HG02973 (cell line): ENCODE data around the gene TARBP1.
A peak's percentile ranks its signal among the peaks of the same experiment; 100 is the strongest.
"Not testable (repeated sequence)": the region's sequence is repeated elsewhere in the genome, so short reads cannot be mapped to it uniquely, and the experiment has no call there.

Experiments used
- ATAC-seq: cut with Tn5 transposase; IDR thresholded peaks from one replicate; pipeline ENCODE4 v1.9.1; 2021; ENCODE audit warnings: moderate library complexity; ENCODE audit not compliant: unreplicated experiment

Gene TARBP1

DNA sequence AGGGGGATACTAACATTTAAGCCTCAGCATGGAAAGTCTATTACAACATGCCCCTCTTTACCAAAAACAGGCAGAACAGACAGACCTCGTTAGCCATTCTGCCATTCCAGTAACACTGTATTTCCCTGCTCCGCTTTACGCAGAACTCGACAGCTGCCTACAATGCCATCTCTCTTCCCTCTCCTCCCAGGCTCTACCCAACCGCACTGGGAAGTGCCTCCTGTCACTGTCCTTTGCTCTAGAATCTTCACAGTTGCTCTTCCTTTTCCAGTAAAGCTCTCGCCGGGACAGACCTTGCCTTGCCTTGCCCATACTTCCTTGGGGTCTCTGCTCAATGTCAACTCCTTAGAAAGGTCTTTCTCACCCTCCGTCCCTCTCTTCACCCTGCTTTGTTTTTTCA is 82.9 kb downstream of the TARBP1 start:
- ATAC-seq: no peak

DNA sequence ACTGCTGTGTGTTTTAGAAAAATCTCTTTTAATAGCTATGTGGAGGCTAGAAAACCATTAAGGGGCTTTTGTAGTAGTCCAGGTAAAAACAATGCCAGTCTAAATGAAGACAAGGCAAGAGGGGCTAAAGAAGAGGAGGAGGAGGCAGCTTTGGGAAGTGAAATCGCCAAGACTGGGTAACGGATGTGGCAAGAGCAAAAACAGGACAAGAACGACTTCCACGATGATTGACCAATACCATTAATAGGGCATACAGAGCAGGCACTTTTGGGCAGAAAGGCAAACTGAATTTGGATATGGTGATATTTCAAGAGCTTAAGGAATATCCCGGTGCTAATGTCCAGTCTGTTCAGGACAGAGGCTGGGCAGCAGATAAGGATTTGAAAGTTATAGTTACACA is 83.7 kb downstream of the TARBP1 start:
- ATAC-seq: no peak

DNA sequence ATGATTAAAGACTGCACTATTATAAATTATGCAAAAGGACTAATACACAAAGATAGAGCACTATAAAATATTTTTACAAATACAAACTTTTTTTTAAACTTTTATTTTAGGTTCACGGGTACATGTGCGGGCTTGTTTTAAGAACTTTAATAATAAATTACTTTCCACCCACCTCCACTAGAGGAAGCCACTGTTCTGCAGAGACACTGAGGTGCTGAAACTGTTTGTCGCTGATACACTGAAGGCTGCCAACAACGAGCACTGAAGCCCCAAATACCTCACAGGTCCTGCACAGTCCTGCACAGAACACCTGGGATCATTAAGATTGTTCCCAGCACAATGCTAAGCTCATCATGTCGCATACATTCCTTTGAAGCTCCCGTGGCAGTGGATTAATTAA is 85.8 kb downstream of the TARBP1 start:
- ATAC-seq: no peak

DNA sequence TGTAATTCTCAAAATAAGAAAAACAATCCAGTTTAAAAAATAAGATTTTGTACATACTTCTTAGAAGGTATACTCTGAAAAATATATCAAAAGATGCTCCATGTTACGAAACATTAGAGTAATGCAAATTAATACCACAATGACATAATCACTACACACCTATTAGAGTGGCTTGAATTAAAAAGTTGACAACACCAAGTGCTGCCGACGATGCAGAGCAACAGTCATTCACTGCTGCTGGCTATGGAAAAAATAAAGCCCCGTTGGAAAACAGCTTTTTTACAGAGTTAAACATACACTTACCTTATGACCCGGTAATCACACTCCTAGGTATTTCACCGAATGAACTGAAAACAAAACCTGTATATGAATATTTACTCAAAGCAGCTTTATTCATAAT is 90.9 kb downstream of the TARBP1 start:
- ATAC-seq: no peak

DNA sequence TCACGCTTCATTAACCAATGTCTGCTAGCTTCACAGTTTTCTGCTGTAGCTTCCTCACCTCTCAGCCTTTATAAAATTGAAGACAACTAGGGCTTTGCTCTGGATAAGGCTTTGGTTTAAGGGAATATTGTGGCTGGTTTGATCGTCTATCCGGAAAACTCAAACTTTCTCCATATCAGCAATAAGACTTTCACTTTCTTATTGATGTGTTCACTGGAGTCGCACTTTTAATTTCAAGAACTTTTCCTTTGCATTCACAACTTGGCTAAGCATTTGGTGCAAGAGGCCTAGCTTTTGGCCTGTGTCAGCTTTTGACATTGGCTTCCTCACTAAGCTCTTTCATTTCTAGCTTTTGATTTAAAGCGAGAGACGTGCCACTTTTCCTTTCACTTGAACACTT is 92.9 kb downstream of the TARBP1 start:
- no peak for ATAC-seq

DNA sequence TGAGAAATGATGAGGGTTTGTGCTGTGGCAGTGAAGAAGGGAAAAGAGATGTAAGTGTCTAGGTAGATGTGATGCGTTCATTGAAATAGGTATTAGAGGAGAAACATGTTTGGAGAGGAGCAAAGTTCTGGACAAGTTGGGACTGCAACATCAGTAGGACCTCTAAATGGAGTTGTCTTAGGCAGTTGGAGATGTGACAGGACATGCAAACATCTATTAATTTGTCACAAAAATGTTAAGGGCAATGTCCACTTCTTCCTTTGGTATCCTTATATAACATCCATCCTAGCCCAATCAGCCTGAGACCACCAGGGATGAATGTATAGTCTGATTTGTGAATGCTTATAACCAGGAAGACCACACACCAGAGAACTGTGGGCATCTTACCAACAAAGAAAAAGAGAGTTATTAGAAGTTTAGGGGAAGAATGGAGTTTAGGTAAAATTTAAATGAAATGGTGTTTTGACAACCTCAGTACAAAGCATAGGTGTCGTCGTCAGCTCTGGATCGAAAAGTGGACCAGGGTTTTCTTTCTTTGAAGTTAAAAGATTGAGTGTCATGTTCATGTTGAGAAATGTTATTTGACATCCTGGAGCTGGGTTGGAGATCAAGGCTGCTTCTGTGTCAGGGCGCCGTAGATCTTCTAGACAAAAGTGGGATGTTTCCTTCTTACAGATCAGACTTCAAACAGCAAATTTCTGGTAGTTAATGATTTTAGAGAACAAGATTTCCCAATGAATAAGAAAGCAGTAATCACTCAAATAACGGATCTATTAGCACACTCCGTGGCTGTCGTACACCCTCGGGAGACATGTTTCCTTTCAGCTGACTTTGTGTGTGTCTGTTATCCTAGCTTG is 97.1 kb downstream of the TARBP1 start:
- ATAC-seq: no peak

DNA sequence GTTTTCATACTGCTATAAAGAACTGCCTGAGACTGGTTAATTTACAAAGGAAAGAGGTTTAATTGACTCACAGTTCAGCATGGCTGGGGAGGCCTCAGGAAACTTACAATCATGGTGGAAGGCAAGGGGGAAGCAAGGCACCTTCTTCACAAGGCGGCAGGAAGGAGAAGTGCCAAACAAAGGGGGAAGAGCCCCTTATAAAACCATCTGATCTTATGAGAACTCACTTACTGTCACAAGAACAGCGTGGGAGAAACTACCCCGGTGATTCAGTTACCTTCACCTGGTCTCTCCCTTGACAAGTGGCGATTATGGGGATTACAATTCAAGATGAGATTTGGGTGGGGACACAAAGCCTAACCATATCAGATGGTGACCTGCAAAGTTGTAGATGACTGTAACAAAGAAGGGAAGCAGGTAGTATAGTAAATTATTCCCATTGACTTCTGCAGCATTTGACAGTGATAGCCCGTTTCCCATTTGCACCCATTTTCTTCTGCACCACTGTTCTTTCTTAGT is 99.3 kb downstream of the TARBP1 start:
- not testable (repeated sequence) for ATAC-seq

DNA sequence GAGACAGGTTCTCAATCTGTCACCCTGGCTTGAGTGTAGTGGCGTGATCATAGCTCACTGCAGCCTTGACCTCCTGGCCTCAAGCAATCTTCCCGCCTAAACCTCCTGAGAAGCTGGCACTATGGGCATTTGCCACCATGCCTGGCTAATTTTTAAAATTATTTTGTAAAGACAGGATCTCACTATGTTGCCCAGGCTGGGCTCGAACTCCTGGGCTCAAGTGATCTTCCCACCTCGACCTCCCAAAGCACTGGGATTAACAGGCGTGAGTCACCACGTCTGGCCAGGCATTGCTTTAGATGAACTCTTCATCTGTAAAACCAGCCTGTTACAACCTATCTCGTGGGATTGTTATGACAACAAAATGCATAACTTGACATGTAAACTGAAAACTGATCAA is 103.3 kb downstream of the TARBP1 start:
- ATAC-seq: no peak

DNA sequence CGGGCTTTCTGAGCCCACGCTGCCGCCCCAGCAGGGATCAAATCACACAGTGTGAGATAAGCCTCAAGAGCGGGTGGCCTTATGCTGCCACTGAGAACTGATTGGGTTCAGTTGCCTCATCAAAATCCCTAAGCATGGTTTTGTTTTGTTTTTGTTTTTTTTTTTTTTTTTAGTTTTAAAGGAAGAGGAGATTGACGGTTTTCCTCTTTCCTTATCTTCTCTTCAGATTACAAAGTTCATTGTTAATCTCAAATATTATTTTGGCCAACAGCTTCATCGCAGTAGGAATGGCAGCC is 105.1 kb downstream of the TARBP1 start:
- peak; percentile 21 for ATAC-seq

DNA sequence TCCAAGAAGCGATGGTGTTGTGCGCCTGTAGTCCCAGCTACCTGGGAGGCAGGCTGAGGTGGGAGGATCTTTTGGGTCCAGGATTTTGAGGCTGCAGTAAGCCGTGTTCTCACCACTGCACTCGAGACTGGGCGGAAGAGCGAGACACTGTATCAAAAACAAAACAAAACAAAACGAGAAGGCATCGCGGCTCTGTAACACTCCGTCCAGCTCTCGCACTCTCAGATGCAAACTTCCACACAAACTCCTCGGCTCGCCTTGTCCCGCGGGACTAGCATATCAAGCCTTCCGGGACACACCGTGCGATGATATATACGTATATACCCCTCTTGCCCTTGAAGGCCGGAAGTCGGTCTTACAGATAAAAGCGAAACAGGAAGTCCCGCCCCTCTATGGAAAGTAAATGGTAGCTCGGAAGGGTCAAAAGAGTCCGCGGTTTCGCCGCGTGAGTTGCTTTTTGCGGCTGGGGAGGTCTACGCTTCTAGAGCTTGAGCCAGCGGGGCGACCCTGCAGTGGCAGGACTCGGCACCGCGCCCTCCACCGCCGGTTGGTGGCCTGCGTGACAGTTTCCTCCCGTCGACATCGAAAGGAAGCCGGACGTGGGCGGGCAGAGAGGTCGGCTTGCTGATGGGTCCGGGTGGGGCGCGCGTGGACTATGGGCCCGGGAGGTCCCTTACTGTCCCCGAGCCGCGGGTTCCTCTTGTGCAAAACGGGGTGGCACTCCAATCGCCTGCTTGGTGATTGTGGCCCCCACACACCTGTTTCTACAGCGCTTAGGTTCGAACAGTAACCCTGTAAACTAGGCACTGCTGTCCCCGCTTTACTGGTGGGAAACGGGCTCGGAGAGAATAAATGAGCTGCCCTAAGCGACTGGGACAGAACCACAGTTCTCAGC is 105.7 kb downstream of the TARBP1 start, which contains the start of gene COA6:
Gene COA6, plus strand, starts transcription at position 393 of the 895 bp plus-strand sequence. Its CDS starts 11 bp downstream, at position 404.
- peak; percentile 95 for ATAC-seq

DNA sequence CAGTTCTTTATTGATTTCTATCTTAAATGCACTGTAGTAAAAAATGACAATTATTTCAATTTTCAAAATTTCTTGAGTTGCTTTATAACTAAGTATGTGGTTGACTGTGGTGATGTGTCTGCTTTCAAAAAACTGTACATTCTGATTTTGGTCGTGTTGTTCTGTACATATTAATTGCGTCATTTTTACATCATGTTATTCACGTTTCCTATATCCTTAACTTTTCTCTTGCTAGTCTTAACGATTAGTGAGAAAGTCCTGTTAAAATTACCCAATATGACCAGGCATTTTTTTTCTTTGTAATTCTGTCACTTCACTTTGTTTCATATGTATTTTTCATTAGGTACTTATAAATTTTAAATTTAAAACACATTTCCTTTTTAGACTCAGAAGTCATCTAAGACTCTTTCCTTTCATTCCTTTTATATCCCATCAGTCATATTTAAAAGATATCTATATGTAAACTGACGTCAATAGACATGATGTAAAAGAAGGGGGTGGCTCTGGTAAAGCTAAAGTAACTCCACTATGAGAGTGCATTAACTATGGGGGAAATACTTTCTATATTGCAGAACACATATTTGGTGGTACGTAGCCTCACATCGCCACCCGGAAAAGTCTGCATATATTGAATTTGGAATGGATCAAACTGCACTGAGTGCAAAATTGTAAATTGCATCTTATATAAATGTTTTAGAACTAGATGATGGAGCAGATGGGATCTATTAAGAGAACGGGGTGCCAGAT is 106.8 kb downstream of the TARBP1 start:
- no peak for ATAC-seq

DNA sequence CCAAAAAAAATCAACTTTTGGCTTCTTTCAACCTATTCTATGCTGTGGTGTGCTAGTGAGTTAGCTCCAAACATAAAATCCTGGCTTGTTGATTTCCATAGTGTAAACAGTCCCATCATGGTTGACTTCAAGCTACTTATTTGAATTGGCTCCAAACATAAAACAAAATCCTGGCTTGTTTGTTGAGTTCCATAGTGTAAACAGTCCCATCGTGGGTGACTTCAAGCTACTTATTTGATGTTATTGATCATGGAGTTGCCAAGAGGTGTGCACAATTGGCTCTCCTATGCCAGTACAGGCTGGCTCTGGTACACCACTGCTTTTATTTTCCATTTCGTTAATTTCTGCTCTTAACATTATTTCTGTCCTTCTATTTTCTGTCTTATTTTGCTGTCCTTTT is 107.6 kb downstream of the TARBP1 start:
- ATAC-seq: no peak

DNA sequence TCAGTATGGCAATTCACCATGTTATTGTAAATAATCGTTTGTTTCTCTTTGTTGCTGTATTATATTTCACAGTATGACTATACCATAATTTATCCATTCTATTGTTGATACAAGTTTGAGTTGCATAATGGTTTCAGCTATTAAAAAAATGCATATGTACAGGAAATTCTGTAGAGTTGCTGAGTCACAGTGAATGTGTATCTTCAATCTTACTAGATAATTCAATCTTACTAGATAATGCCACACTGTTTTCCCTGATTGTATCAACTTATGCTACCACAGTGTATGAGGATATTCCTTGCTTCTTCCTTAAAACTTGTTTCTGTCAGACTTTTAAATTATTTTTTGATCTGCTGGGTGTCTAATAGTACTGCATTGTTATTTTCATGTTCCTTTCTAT is 109.2 kb downstream of the TARBP1 start:
- ATAC-seq: no peak

DNA sequence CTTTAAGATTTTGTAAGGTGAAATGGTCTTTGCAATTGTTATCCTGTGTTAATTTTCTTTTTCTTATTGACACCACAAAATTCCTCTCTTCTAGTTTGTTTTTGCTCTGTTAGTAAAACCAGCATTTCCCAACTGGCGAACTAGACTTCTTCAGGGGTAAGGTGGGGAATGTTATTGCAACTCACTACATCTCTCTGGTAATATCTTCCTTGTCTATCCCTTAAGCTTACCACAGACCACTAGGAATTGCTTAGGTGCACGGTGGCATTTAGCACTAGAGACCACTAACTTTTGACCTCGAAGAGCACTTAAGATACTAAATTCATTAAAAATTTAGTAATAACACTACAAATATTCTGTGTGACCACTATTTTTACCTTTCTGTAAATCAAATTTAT is 109.9 kb downstream of the TARBP1 start:
- no peak for ATAC-seq

DNA sequence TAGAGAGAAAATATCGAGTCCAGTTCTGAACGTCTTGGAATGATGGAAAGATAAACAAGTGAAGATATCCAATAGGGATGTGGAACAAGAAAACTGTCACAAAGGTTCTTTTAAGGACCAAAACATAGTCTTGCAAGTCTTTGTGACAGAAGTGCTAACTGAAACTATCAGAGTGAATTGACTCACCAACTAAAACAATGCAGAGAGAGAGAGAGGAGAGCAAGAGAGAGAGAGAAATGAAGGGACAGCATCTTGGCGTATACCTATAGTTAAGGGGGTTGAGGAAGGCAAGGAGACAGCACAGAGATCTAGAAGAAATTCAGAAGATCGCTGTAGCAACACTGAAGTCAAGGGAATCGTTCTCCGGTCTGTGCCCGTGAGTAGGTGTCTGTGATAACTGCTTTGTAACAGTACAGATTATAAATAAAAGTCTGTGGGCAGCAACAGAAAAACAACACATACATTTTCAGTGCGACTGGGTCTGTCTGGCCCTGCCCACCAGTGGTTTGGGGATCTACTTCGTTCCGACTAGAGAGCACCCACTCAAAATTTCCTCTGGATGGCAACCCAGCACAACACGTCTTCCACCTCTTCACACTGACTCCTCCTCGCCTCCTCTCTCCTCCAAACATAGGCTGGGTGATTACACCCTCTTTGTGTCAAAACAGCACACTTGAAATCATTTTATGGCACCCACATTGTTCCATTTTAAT is 110.5 kb downstream of the TARBP1 start:
- no peak for ATAC-seq

DNA sequence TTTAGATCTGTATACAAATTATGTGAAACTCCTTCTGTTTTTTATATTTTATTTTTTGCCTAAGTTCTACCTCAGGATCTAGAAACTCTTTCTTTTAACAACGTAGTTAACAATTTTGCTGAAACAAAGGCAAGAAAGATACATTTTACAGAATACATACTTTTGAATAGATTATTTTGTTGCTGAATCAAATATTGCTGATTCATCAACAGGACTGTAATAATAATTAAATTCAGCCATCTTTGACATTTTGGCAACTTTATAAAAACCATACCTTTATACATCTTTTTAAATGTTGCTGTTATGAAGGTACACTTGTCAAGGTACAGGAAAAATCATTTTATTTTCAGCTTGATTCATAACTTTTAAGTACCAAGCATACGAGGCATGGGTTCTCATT is 116.4 kb downstream of the TARBP1 start:
- no peak for ATAC-seq

DNA sequence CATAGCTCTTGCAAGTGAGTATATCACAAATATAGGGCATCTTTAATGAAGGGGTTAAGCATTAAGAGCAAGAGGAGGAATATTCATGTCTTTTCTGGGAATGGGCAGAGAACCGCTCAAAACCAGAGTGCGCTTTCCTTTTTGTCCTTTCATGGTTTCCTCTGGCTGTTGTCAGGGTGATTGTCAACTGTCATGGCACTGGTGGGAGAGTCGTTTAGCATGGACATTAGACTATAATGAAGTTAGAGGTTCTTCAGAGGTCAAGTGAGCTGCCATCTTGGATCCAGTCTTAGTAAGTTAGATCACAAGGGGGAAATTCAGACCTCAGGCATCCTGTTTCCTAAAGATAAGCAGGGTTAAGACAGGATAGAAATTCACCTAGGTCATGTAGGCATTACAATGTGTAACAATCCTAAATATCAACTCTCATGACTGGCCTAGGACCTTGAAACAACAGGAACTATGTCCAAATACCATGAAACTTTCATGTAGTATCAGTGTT is 117.8 kb downstream of the TARBP1 start:
- no peak for ATAC-seq

DNA sequence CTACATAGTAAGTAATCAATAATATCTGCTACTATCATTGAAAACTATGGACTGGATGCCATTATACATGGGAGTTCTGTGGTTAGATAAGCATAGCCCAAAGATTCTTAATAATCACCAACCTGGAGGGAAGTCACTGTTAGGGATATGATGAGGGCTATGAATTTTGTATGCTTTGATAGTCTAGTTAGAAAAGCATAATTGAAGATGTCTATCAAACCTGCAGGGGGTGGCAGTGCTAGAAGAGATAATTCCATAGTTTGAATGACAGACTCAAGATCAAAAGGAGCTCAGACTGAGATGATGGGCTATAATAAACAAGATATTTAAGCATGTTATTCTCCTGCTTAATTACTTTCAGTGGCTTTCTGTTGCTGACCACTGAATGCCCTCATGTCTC is 121.1 kb downstream of the TARBP1 start:
- no peak for ATAC-seq

DNA sequence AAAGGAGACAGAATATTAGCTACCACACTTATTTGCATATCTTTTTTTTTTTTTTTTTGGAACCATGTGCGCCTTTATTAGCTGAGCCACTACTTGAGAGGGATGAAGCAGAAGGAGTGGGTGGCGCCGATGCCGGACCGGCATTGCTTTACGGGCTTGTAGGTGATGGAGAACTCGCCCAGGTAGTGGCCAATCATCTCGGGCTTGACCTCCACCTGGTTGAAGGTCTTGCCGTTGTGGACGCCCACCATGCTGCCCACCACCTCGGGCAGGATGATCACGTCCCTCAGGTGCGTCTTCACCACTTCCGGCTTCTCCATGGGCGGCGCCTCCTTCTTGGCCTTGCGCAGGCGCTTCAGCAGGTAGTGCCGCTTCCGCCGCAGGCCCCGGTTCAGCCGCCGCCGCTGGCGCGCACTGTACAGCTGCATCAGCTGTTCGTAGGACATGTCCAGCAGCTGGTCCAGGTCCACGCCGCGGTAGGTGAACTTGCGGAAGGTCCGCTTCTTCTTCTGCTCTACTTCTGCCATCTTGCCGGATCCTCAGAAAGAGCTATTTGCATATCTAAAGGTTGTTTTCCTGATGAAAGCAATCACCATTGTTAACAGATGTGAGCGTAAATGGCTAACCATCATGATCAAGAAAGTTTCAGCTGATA is 122.2 kb downstream of the TARBP1 start:
- peak; percentile 60 for ATAC-seq
